GOT3 (cell line): ENCODE measurements around the gene KIF15.
"Not testable (repeated sequence)": the region's sequence is repeated elsewhere in the genome, so short reads cannot be mapped to it uniquely, and the experiment has no call there.

Source experiments
- DNase-seq: peaks from one replicate; lab custom pipeline; 2025; ENCODE audit warnings: mixed read lengths; lab: John Stamatoyannopoulos, UW

The KIF15 gene, protein sequence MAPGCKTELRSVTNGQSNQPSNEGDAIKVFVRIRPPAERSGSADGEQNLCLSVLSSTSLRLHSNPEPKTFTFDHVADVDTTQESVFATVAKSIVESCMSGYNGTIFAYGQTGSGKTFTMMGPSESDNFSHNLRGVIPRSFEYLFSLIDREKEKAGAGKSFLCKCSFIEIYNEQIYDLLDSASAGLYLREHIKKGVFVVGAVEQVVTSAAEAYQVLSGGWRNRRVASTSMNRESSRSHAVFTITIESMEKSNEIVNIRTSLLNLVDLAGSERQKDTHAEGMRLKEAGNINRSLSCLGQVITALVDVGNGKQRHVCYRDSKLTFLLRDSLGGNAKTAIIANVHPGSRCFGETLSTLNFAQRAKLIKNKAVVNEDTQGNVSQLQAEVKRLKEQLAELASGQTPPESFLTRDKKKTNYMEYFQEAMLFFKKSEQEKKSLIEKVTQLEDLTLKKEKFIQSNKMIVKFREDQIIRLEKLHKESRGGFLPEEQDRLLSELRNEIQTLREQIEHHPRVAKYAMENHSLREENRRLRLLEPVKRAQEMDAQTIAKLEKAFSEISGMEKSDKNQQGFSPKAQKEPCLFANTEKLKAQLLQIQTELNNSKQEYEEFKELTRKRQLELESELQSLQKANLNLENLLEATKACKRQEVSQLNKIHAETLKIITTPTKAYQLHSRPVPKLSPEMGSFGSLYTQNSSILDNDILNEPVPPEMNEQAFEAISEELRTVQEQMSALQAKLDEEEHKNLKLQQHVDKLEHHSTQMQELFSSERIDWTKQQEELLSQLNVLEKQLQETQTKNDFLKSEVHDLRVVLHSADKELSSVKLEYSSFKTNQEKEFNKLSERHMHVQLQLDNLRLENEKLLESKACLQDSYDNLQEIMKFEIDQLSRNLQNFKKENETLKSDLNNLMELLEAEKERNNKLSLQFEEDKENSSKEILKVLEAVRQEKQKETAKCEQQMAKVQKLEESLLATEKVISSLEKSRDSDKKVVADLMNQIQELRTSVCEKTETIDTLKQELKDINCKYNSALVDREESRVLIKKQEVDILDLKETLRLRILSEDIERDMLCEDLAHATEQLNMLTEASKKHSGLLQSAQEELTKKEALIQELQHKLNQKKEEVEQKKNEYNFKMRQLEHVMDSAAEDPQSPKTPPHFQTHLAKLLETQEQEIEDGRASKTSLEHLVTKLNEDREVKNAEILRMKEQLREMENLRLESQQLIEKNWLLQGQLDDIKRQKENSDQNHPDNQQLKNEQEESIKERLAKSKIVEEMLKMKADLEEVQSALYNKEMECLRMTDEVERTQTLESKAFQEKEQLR (N-terminal part only)

DNA sequence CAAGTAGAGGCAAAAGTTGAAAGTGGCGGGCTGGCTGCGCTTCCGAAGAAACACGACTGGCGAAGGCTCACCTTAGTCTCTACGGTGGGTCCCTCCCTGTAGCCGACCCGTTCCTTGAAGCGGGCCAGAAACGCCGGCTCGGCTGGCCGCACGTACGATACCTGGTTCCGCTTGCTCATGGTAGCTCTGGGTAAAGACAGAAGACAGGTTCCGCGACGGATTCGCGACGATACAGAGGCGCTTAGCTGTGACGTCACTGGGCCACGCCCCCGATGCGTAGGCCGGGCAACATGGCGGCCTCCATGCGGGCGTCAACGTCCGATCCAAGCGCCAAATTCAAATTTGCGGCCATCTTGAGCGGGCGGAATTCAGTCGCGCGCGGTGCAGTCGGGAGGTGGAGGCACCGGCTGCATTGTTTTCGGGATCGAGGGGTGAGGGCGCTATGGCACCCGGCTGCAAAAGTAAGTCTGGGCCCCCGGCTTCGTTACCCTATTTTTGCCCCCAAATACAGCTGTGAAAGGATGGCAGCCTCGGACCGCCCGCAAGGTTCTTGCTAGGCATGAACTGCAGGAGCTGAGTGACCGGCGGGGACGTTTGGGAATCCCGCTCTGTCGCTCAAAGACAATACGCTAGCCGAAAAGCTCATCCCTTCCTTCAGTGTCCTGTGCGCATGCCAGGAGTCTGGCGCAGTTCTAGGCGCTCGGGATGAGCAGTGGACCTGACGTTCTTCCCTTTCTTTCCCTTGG is at the start of gene KIF15, which contains the start of gene KIAA1143:
TSS of gene KIF15 (plus strand) at position 371 of the 746 bp plus-strand sequence. CDS start at position 443, 72 bp downstream.
TSS of gene KIAA1143 (minus strand) at position 196 of the 746 bp plus-strand sequence. CDS start at position 179, 17 bp downstream.
- peak; percentile 77 for DNase-seq

DNA sequence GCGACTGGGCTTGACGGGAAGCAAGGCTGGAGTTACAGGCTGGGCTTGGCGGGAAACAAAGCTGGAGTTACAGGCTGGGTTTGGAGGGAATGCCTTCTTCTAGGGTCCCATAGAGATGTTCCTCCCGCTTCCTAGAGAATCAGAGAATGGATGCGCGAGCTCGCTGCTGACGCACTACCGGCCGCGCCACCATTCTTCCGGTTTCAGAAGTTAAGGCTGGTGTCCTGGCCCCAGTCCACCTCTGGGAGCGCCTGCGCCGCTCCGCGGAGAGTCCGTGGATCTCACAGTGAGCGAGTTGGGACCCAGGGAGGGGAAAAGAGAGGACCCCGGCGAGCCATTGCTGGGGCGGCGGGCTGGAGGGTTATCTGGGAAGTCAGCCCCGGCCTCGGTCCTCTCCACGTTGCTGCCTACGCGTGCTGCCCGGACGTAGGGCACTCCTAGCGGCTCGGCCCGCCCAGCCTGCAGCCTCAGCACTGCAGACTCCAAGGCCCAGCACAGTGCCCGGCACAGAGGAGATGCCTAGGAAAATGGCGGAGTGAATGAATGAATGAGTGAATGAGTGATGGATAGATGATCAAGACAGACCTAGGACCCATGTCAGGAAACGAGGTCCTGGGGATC is 49.0 kb upstream of the KIF15 start, which contains the start of gene ZNF502:
TSS of gene ZNF502 (plus strand) at position 206 of the 621 bp plus-strand sequence. CDS start 7,602 bp downstream, outside the sequence.
- peak; percentile 19 for DNase-seq

DNA sequence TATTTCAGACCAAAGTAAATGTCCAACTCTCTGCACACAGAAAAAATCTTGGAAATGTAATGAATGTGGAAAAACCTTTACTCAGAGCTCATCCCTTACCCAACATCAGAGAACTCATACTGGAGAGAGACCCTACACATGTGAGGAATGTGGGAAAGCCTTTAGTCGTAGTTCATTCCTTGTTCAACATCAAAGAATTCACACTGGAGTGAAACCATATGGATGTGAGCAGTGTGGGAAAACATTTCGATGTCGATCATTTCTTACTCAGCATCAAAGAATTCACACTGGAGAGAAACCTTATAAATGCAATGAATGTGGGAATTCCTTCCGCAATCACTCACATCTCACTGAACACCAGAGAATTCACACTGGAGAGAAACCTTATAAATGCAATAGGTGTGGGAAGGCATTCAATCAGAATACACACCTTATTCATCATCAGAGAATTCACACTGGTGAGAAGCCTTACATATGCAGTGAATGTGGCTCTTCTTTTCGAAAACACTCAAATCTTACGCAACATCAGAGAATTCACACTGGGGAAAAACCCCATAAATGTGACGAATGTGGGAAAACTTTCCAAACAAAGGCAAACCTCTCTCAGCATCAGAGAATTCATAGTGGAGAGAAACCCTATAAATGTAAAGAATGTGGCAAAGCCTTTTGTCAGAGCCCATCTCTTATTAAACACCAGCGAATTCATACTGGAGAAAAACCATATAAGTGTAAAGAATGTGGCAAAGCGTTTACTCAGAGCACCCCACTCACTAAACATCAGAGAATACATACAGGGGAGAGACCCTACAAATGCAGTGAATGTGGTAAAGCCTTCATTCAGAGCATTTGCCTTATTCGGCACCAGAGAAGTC is 40.1 kb upstream of the KIF15 start:
- DNase-seq: no peak

DNA sequence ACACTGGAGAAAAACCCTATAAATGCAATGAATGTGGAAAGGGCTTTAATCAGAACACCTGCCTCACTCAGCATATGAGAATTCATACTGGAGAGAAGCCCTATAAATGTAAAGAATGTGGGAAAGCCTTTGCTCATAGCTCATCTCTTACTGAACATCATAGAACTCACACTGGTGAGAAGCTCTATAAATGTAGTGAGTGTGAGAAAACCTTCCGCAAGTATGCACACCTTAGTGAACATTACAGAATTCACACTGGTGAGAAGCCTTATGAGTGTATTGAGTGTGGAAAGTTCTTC is 39.5 kb upstream of the KIF15 start:
- DNase-seq: no peak

DNA sequence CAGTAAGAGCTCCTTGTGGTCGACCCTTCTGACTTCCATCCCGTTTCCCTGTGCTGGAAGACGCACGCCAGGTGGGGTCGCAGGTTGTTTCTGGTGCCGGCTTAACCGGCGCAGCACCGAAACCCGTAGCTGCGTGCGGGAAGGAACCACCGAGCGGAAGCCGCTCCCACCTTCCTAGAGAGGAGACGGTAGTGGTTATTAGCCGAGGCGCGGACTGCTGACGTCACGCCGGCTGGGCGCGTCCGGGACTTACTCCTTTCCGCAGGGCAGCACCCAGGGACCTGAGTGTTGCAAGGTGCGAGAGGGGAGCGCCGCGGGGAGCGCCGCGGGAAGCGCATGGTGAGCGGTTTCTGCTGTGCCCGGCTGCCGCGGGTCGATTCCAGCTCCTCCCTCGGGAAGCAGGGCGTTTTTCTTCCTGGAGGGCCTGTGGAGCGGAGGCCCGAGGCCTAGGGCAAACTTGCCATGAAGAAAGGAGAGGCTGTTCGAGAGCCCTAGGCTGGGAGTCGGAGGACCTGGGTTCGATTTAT is 32.1 kb upstream of the KIF15 start, which contains the start of gene ZNF501:
TSS of gene ZNF501 (plus strand) at position 252 of the 527 bp plus-strand sequence. CDS start 4,787 bp downstream, outside the sequence.
- peak; percentile 46 for DNase-seq

DNA sequence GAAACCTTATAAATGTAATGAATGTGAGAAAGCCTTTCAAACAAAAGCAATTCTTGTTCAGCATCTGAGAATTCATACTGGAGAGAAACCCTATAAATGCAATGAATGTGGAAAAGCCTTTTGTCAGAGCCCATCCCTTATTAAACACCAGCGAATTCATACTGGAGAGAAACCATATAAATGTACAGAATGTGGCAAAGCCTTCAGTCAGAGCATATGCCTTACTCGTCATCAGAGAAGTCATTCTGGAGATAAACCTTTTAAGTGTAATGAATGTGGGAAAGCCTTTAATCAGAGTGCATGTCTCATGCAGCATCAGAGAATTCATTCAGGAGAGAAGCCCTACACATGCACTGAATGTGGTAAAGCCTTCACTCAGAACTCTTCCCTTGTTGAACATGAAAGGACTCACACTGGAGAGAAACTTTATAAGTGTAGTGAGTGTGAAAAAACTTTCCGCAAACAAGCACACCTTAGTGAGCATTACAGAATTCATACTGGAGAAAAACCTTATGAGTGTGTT is 26.9 kb upstream of the KIF15 start:
- DNase-seq: no peak

DNA sequence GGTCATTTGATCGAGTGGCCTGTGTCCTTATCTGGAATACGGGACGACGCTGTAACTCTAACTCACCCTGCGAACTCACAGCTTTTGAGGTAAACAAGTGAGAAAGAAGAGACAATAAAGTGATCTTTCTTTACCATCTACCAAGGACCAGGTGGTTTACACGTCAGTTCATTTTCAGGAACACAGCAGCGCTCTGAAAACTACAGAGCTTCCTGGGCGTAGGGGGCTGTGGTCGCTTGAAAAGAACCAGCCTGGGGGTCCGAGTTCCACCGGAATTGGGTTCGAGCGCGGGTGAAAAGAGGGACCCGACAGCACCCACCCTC is 532 bp upstream of the KIF15 start:
- DNase-seq: no peak

DNA sequence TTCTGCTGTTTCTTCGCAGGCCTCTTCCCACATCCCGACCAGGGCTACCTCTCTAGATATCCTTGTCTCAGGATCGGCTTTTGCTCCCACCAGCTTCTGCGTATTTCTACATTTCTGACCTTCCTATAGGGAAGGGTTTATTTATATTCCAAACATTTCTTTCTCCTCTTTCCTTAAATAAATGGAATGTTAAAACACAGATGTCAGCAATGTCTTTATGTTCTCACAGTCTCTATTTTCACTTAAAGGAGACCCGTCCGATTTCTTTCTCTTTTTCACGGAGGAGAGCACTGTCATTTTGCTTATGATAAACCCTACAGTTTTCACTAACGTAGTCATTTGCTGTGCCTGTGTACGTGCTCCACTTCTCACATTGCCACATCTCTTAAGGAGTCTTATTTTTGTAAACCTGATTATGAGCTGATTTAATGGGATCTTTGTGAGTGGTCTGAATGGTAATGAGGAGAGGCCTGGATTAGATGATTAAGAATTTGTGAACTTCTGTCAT is 630 bp downstream of the KIF15 start:
- no peak for DNase-seq

DNA sequence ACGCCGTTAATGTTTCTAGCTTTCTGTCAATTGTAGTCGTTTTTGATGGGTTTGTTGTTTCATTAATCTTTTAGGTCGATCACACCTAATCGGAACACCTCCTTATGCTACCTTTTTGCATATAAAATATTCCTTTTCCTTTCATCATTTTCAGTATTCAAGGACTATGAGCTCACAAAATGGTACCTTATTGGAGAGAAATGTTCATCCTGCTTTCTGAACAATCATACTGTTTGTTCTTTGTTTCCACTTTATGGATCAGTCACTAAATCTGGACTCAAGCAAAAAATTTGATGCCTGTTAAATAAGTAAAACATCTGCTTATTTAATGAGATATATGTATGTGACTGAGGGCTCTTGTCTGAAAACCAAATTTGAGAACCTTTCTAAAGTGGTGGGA is 1.1 kb downstream of the KIF15 start:
- DNase-seq: no peak

DNA sequence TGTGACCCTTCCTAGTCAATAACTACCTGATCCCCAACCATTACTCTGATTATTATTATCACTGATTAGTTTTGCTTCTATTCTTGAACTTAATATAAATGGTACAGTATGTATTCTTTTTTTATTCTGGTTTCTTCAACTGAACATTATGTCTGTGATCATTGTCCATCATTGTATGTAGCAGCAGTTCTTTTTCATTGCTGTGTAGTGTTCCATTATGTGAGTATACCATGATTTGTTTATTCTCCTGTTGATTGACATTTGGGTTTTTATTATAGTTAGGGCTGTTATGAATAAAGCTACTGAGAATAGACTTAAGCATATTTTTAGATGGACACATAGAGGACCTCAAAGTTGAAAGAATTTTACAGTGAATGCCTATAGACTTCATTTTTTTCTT is 2.7 kb downstream of the KIF15 start:
- no peak for DNase-seq

DNA sequence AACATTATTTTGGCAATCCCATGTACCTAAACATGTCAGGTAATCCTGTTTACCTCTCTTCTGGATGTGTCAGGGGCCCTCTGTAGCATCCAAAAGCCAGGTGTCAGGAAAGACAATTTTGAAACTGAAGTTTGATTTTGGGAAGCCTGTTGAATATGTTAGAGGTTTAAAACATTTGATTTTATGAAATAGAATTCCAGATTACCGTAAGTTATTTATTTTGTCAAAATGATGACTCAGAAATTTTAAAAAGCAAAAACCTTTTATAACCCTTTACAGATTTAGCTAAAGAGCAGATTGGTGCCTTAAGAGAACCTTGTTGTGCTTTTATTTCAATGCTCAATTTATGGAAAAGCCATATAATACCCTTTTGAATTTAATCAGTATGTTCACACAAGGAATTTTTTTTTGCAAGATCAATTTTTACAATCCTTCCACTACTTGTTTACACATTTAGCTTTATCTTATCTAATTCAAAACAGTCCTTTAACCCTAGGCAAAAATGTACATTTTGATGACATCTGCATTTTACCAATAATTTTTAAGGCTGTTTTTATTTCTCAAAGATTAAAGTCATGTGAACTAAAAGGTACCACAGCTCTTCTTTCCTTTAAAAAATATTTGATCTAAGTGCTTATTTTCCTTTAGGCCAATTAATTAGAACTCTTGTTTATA is 10.0 kb downstream of the KIF15 start:
- DNase-seq: no peak

DNA sequence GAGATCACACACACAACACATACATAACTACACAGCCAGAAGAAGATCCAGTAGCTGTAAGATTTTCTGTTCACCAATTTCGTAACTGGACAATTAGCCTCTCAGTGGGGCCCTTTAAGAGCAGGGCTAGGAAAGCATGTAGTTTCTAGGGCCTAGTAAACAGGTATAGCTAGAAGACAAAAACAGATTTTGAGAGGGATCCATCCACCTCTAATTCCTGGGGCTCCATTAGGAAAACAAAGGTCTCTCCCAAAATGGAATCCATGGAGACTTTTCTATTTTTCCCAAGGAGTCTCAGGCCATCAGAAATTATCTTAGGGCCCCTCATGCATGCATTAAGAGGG is 10.5 kb downstream of the KIF15 start:
- DNase-seq: no peak

DNA sequence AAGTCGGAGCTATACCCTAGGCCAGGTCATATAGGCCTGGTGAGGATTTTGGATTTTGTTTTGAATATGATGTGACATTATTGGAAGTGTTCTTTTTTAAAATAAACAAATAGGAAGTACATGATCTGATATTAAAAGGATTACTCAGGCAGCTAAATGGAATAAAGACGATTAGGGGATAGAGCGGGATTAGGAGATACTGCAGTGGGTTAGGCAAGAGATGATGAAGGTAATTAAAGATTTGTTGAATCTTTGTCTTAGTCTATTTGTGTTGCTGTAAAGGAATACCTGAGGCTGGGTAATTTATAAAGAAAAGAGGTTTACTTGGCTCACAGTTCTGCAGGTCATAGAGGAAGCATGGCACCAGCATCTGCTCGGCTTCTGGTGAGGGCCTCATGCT is 21.3 kb downstream of the KIF15 start:
- DNase-seq: no peak

DNA sequence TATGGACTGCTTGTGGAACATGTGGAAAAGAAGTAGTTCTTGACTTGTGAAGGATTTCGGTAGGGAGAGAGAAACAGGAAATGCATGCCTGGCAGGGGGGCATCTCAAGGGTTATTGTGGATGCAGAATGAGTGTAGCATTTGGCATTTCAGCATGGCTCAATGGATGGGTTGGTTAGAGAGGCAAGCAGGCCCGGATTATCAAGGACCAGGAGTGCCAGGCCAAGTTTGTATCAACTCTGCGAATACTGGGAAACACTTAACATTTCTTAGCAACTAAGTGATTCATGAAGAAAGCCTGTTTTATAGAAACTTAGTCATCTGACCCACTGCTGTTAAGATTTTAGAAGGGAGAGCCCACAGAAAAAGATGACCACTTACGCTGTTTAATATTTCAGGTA is 33.6 kb downstream of the KIF15 start:
- DNase-seq: no peak

DNA sequence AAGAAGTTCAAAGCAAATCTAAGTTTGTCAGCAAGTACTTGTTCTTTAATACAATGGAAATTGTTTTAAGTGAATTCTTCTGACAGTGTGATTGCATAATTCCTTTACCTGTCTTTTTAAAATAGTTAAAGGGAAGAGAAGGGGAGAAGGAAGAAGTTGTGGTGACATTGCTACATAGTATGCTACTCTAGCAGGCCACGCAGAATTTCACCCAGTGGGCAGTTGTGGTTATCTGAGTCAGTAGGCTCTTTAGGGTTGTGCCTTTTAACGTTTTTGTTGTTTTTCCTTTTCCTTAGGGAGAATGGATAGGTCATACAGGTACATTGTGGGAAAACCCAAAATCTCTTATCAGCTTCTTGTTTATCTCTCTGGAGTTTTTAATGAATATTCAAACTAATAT is 40.4 kb downstream of the KIF15 start:
- DNase-seq: no peak

DNA sequence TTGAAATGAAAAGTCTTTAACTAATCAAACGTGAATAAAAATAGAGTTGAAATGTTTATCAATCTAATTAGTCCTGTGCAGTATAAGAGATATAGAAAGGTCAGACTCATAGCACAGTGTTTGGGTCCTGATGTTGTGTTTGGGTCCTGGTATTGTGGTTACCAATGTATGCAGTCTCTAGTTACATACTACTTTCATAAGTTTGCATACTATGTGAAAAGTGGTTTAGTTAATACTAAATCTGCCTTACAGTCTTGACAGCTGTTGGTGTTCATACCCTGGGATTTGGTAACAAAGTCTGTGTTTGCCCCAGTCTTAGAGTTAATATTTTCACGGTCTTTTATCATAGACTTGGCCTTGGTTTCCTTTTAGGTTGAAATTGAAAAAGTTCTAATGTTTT is 41.7 kb downstream of the KIF15 start:
- no peak for DNase-seq

DNA sequence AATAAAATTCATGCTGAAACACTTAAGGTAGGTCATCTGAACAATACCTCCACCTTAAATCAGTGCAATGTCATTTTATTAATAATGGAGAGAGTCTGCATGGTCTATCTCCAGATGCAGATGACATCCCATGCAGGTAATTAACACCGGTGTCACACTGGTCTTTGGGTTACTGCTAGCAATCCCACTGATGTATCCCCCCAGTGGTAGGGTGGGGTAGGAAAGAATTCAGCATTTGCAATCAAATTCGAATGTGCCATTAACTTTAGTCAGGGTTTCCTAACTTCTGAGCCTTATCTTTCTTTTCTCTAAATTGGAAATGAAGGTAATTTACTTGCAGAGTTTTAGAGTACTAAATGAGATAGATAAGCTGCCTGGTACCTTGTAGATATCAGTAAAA is 44.4 kb downstream of the KIF15 start:
- no peak for DNase-seq

DNA sequence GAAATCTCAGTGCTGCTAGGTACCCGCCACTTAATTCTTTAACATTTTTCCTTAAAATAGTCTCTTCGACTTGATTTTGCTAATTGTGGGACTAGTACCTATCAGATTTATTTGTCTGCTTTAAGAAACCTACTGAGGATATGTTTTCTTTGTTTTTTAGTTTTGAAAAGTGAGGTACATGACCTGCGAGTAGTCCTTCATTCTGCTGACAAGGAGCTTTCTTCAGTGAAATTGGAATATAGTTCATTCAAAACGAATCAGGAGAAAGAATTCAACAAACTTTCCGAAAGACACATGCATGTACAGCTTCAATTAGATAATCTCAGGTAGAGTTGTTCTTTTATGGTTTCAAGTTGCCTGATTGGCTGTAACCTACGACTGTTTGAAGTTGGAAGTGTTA is 53.2 kb downstream of the KIF15 start:
- DNase-seq: no peak

DNA sequence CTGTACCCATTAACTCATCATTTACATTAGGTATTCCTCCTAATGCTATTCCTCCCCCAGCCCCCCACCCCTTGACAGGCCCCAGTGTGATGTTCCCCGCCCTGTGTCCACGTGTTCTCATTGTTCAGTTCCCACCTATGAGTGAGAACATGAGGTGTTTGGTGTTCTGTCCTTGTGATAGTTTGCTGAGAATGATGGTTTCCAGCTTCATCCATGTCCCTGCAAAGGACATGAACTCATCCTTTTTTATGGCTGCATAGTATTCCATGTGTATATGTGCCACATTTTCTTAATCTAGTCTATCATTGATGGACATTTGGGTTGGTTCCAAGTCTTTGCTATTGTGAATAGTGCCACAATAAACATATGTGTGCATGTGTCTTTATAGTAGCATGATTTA is 54.7 kb downstream of the KIF15 start:
- DNase-seq: not testable (repeated sequence)
